HG03342 (cell line): Measurements from ENCODE around the gene ARHGAP10.
A peak's percentile ranks its signal among the peaks of the same experiment; 100 is the strongest.
"Not testable (repeated sequence)": the region's sequence is repeated elsewhere in the genome, so short reads cannot be mapped to it uniquely, and the experiment has no call there.

Experiments
- ATAC-seq: cut with Tn5 transposase; IDR thresholded peaks from one replicate; pipeline ENCODE4 v1.9.1; 2021; ENCODE audit warnings: mild to moderate bottlenecking, moderate library complexity; ENCODE audit not compliant: unreplicated experiment

Gene ARHGAP10

DNA sequence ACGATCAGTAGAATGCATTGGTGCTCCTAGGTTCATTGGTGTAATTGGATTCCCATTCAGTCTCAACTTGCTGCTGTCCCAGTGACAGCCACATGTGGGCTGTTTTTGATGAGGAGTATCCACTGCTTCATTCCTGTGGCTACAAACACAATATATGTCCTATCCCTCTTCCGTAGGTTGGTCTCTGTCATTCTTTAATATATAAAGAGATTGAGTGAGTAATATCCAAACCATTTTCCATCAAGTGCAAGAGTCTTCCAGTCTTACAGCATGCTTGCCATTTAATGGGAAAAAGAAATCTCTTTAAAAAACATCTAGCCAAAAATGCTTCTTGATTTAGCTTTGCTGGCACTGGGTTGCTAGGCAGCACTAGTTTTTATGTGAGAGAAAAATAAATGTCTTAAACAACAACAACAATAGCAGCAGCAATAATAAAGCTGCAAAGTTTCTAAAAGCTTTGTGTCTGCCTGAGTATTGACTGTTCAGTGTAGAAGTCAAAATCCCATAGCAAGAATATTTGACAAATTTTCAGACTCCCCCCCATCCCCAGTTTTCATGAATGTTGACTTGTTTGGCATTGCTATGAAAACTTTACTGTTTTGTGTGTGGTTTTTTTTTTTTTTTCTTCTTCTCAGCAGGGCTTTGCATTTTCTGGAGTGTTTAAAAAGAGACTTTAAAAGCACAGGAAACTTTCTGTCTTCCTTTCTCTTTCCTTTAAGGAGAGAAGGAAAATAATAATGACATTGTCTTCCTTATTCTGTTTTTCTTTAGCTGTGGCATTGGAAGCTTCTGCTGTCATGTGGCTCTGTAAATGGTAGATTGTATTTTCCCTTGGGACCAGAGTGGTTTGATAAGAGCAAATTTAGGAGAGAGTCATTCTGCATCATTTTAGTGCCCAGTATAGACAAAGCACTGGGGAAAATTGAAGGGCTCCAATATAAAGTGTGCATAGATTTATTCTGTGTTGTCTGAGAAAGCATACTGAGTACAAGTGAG is 244.3 kb downstream of the ARHGAP10 start:
- no peak for ATAC-seq

DNA sequence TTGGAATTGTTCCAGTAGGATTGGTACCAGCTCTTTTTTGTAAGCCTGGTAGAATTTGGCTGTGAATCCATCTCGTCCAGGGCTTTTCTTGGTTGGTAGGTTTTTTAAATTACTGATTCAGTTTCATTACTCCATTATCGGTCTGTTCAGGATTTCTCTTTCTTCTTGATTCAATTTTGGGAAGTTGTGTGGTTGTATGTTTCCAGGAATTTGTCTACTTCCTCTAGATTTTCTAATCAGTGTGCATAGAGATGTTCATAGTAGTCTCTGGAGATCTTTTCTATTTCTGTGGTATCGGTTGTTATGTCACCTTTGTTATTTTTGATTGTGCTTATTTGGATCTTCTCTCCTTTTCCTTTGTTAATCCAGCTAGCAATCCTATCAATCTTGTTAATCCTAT is 248.7 kb downstream of the ARHGAP10 start:
- no peak for ATAC-seq

DNA sequence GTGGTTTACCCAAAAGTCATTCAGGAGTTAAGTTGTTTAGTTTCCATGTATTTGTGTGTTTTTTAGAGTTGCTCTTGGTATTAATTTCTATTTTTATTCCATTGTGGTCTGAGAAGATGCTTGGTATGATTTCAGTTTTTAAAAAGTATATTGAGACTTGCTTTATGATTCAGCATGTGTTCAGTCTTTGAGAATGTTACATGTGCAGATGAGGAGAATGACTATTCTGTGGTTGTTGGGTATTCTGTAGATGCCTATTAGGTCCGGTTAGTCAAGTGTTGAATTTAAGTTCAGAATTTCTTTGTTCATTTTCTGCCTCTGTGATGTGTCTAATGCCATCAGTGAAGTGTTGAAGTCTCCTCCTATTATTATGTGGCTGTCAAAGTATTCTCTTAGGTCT is 249.4 kb downstream of the ARHGAP10 start:
- ATAC-seq, result peak; percentile 93

DNA sequence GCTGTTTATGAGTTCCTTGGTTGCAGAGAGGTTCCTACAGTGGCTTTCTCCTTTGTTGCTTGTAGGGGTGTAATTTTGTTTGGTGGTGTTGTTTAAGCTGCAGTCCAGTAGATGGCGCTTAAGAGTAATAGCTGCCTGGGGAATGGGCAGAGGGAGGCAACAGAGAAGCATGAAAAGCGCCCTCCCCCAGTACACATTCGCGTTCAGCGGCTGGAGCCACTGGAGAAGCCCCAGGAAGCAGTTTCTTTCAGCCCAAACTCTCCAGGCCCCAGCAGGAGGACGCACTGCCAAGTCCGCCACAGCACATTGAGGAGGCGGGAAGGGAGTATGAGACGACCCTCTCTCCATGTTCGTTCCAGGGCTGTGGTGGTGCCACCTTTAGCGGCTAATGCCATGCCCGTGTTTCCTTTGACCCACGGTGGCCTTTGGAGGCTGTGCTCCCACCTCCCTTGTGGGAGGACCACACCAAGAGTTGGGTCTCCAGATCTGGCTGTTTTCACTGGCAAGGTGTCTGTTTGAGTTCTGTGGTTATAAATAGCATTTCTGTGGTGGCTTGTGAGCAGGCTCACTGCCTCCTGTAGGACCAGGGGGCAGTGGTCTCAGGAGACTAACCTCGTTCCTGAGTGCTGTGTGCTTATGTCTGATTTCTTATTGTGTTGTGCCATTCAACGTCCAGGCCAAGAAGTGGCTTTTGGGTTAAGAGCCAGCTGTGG is 252.3 kb downstream of the ARHGAP10 start:
- no peak for ATAC-seq

DNA sequence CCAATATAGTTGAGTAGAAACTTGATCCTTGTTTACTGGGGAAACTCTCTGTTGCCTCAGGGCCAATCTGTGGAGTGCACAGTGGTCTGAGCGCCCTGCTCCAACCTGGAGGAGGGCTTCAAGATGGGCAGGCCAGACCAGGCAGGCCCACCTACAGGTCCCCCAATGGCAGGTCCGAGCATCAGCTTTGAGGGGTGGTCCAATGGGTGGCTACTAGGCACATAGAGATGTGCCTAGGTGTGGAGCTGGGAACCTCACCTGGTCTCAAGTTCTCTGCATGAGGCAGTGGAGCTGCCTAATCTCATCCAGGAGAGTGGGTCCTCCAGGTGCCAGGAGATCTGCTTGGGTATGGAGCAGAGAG is 252.9 kb downstream of the ARHGAP10 start:
- no peak for ATAC-seq

DNA sequence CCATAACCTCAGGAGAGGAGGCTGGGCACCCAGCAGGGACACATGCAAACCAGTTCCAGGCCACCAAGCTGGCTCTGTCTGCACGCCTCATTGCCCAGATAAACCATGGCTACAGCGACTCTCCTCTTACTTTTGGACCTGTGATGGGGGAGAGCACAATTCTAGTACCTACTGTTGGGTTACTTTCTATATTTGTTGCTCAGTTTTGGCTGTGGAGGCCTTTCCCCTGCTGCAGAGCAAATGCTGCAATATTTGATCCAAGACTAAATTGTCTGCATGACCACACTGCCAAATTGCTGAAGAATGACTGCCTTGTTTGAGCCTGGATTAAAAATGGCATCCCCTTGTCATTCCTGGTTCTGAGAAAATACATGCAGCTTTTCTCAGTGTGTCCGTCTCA is 253.5 kb downstream of the ARHGAP10 start:
- ATAC-seq, result no peak

DNA sequence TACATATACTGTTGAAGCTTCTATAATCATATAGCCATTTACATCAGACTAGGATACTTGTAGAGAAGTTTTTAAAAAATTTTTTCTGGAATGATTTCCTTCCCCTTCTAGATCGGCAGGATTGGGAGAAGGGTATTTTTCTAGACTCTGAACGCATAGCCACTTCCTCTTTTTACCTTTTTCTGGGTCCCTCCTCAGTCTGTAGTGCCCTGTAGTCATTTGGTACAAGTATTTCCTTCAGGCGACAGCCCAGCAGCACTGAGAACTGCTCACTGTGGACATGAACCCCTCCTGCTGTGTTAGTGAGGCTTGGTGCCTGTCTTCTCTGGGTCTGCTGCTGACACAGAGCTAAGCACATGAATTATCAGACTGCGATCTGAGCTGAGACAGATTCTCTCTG is 255.4 kb downstream of the ARHGAP10 start:
- ATAC-seq, result peak; percentile 85

DNA sequence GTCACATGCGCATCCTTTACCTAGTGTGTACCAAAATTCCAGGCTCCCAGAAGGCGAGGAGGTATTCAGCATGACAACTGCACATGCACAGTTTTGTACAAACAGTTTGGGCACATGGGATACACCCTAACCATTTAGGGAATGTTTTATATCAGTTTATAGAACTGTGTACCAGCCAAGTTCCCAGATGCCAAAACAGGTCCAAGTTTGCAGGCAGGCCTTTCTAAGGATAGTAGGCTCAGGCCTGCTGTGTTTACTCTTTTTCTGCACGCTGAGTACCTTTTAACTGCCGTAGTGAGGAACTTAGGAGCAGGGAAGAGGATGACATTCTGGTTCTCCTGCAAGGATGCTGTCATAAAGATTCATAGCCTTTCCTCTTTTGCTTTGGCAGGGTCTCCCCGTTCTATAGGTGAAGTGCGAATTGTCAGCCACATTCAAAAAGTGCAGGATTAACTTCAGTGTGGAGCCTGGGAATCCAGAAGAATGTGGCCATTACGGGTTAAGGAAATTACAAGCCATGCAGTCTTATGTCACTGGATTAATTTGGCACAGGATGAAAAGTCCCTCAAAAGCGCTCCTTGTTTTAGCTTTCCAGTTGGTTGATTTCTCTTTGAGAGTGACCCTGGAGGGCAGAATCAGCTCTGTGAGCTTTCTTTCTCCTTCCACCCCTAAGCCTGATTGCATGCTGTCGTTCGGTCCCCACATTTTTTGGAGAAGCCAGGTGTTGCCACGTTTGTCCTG is 259.8 kb downstream of the ARHGAP10 start:
- no peak for ATAC-seq

DNA sequence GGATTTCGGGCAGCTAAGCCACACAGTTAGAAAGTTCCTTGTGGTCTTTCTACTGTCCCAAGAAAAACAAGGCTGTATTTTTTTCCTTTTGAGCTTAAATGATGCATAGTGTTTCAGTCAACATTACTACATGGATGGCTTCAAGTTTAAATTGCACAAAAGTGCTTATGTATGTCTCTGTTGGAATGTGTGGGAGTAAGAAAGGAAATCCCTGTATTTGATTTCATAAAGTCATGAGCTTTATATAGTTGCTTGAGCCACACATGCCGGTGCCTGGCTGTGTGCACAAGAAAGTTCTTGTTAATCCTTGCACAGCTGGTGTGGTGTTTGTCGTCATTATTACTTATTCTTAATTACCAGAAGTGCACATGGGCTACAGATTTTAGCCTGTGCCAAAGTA is 262.2 kb downstream of the ARHGAP10 start:
- ATAC-seq, result no peak

DNA sequence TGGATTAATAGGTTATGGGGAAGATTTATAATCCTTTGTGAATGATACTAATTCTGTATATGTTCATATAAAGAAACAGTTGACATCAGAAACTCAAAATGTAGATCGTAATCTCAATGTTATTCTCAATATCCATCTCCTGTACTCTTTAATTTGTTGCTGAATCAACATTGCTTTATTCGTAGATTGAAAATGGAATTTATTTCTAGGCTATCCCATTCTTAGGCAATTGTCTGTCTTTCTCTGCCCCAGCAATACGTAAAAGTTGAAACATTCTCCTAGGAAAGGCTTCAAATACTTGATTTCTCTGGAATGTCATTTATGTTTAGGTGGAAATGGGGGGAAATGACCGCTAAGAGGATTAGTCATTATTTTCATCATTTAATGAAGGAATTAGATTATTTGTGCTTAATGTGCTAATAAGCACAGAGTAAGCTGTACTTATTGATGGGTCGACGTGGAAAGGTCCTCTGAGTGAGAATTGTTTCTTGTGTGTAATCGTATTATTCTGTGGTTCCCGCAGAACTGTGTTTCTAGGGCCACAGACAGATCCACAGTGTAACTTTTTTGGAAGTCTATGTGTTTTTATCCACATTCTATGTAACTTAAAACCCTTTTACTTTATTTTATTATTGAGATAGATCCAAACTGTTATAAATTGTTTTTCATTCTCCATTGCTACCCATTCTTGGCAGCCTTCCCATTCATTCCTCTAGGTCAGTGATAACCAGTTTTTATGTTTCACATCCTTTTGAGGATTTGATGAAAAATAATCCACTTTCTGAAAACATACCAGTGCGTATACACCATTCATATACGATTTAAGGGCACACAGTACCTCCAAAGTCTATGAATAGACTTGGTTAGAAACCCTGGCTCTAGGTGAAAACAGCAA is 262.9 kb downstream of the ARHGAP10 start:
- ATAC-seq, result no peak

DNA sequence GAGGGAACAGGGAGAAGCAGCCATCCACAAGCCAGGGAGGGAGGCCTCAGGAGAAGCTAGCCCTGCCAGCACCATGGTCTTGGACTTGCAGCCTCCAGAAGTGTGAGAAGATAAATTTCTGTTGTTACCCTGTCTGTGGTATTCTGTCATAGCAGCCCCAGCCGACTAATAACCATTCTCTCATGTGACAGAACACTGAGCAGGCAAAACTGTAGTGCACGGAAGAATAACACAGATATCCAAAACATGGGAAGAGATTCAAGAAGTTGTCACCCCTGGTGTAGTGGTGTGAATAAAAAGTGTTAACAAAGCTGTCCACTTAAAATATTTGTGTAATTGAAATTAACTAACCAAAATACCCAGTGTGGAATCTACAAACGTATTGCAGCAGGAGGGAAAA is 265.0 kb downstream of the ARHGAP10 start:
- no peak for ATAC-seq

DNA sequence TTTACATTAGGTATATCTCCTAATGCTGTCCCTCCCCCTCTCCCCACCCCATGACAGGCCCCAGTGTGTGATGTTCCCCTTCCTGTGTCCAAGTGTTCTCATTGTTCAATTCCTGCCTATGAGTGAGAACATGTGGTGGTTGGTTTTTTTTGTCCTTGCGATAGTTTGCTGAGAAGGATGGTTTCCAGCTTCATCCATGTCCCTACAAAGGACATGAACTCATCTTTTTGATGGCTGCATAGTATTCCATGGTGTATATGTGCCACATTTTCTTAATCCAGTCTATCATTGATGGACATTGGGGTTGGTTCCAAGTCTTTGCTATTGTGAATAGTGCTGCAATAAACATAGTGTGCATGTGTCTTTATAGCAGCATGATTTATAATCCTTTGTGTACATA is 268.1 kb downstream of the ARHGAP10 start:
- ATAC-seq, result not testable (repeated sequence)

DNA sequence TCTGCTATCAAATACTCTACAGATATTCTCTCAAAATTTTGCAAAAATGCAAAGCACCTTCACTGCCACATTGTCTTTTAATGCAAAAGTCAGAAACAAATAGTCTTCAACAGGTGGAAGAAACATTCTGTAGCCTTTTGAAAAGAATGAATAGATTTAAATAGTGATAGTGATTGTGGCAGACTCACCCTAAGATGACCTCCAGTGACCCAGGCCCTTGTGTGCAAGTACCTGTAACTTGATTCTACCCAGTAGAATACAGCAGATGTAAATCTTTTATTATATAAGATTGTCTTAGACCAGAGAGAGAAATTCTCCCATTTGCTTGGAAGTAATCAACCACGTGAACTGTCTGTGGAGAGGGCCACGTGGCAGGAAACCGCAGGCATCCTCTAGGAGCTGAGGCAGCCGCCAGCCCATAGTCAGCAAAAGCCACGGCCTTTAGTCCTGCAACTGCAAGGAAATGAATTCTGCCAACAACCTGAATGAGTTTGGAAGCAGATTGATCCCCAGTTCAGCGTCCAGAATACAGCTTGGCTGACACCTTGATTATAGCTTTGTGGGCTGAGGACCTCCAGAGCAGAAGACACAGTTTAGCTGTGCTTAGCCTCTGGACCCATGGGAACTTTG is 272.5 kb downstream of the ARHGAP10 start:
- ATAC-seq, result no peak

DNA sequence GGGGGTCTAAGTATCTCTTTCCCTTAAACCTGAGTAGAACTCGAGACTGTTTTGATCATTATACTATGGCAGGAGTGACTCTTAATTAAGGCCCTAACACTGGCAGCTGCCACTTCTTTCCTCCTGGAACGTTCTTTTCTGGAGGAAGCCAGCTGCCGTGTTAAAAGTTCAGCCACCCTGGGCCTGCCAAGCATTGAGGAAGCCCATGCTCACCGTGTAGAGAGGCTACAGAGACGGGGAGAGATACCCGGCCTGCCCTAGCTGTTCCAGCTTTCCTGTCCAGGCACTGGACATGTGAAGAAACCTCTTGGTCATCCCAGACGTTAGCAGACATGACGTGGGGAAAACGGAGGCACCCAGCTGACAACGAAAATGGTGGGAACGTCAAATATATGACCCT is 274.1 kb downstream of the ARHGAP10 start:
- ATAC-seq, result no peak

DNA sequence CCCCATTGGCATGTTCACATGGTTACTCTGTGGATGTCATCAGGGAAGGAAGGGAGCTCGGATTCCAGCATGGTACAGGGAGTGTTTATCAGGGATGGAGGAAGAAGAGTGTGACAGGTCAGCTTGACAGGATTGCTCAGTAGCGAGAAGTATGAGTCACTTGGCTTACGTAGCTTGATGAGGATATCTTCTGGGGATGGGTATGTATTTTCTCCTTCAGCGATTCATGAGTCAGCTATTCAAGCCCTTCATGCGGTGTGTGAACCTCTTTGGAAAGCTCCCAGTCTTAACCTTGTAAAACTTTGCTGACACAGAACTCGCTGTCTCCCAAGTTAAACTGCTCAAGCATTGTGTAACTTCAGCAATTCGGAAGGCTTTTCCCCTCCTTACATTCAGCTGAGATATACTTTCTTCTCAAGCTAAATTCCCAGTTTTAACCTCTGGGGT is 275.4 kb downstream of the ARHGAP10 start:
- ATAC-seq, result peak; percentile 29

DNA sequence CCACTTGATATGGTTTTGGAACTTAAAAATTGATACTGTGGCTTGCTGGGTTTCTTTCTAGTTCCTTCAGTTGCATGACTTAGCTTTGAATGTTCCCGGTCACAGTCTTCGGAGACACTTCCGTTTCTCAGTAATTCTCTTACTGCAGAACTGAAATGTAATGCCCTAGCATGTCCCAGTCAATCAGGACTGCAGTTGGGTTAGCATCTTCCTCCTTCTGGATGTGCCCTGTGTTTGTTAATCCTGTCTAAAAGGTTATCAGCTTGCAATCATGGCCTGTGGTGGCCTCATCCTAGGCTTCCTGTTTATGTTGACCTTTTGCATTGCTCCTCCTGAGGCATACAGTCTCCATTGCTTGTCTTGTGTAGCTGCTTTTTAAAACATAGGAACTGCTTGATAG is 275.9 kb downstream of the ARHGAP10 start:
- ATAC-seq, result peak; percentile 55

DNA sequence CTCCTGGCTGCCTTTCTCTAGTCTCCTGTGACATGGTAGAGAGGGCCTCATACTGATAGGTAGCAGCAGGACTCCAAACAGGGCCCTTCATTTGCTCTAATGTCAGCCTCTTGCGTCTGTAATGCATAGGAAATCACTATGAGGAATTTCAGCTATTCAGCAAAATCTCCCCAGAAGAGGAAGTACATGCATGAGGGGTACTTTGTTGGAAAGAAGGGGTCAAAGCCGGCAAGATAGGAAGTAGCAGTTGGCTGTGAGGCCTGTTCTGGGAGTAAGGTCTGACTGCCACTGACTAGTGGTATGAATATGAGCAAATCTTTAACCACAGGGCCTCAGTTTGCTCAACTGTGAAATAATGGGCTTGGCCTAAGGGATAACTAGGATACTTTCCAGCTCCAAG is 283.2 kb downstream of the ARHGAP10 start:
- ATAC-seq, result no peak

DNA sequence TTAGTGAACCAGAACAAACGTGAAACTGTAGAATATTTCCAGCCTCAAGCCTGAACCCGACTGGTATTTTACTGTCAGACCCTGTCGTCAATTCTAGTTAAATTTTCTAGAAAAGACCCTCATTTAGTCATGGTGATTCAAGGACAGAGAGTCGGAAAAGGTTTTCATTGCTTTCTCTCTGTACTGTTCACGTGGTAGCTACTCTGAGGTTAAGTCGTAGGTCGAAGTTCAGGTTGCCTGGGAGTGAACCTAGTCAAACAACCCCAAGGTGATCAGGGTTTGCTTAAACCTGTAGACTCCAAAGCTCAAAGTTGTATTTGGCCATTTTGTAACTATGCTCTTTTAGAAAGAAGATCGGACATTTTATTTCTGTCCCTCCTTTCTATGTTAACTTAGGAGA is 283.6 kb downstream of the ARHGAP10 start:
- no peak for ATAC-seq

DNA sequence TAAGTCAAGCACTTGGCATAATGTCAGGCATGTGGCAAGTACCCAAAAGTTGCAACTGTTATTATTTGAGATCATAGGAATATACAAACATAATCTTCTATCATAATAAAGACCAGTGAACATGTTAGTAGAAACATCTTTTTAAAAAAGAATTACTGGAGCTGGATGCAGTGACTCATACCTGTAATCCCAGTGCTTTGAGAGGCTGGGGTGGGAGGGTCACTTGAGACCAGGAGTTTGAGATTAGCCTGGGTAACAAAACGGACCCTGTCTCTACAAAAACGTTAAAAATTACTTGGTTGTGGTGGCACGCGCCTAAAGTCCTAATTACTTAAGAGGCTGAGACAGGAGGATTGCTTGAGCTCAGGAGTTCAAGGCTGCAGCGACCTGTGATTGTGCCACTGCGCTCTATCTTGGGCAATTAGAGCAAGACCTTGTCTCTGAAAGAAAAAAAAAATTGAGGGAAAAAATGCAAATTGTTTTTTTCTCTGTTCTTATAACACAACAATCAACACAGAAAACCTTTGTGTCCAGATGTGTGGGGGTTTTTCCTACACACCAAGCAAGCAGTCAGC is 284.3 kb downstream of the ARHGAP10 start:
- ATAC-seq, result no peak

DNA sequence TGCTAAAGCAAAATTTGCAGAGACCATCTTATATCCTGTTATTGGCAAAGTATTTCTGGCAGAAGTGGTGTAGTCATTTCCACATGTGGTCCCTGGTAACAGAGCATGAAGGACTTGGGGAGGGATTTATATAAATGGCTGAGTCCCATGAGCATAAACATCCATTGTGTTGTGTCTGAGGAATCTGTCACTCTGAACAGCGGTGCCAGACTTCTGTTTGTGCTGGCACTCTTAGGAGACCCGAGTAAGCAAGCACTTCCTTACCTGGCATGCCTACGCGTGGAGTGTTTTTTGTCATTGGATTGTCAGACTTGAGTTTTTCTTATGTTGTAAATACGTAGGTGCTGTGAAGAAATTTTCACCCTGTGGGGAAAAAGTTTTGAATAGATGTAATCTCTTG is 285.9 kb downstream of the ARHGAP10 start:
- ATAC-seq, result no peak
